COLO829 (cell line): ENCODE results near the gene GATA5.

ENCODE experiments used
- DNase-seq: peaks from one replicate; pipeline ENCODE4 v3.0.0; 2012; ENCODE audit warnings: low spot score

The GATA5 gene

DNA sequence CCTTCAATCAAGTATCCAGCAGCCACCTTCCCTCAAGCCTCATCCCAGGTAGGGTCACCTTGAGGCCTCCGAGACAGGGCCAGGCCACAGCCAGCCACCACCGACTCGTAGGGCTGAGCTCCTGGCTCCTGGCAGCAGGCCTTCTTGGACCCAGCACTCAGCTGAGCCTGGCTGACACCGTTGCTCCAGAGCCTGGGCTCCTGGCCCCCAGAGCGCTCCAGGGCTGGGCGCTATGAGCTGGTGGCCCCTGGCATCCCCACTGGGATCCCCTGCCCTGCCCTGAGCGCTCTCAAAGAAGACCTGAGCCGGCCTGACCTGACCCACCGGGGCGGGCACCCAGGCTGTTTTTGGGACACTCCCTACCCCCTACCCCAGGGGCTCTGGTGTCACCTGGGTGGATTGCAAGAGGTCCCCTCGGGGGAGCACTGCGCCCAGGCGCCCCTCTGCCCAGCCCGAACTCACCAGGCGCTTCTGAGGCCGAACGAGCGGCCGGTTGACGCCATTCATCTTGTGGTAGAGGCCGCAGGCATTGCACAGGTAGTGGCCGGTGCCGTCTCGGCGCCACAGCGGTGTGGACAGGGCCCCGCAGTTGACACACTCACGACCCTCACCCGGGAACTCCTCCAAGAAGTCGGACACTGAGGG lies 2.7 kb downstream of the GATA5 start:
- no peak for DNase-seq

DNA sequence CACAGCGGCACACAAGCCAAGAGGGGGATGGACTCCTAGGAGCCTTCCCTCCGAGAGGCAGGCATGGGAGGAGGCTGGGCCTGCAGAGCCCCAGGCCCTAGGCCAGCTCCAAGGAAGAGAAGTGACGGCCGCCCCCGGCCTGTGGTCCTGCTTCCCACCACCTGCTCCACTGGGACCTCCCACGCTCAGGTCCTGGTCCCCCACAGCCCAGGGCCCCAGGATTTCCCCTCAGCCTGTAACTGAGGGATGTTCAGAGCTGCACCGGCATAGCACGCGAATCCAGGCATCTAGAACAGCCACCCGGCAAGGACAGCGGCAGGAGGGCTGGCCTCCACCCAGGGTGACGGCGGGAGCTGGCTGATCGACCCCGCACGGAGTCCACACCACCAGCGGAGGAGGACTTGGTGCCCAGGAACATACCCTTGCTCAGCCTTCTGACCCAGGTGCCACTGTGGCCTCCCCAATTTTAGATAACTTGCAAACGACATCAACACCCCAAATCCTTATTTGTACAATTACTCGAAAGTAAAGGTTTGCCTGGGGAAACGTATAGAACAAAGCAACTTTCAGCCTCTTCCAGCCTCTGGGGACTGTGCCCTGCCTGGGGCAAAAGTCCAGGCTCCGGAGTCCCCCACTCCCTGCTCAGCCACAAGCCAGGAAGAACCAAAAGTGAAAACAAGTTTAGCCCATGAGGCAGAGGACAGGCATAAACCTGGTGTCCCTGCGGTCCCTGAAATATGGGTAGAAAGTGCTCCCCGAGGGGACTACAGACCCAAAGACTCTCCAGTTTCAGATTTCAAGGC lies 3.5 kb downstream of the GATA5 start:
- DNase-seq, result no peak

DNA sequence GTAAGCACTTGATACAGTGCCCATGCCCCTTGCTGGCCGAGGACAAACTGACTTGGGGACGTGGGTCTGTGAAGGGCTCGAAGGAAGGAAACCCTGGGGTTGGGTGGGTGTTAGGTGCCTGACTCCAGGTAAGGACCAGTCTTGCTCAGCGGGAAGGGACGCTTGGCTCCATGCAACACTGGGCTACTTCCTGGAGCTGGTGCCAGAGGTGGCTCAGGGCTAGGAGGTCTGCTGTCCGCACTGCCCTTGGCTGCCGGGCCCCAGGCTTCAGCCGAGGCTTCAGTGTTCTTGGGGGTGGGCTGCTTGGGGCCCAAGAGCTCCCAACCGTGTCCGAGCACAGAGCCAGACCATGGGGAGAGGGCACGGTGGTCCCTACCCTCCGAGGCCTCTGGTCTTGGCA lies 5.3 kb downstream of the GATA5 start:
- no peak for DNase-seq

DNA sequence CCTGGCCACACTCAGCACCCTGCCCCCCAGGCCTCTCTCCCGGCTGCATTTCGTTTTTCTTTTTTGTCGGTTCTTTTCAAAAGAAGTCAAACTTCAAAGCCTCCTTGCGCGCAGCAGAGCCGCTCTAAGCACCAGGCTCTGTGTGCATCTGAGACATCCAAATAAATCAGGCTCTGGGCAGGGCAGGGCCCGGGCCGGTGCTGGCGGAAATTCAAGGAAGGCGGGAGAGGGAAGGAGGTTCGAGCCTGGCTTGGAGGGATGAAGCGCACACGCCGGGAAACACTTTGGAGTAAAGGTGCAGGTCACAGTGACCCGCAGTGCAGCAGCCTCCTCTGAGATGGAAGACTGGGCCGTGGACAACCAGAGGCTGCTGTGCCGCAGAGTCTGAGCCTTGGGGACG lies 5.8 kb downstream of the GATA5 start:
- DNase-seq, result no peak

DNA sequence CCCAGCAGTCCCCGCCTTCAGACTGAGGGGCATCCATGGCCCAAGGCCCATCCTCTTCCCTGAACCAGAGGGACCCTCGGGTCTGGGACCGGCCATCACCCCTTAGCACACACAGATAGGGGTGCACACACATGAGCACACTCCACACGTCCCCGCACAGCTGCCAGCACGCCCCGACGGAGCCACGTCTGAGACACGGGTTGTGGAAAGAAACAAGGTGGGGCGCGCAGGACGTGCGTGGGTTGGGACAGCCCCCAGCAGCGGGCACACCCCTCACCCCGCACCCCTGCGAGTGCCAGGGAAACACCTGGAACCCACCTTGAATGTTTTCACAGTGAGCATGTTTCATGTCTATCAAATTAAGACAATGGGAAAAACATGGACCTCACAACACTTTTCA lies 6.4 kb downstream of the GATA5 start:
- no peak for DNase-seq

DNA sequence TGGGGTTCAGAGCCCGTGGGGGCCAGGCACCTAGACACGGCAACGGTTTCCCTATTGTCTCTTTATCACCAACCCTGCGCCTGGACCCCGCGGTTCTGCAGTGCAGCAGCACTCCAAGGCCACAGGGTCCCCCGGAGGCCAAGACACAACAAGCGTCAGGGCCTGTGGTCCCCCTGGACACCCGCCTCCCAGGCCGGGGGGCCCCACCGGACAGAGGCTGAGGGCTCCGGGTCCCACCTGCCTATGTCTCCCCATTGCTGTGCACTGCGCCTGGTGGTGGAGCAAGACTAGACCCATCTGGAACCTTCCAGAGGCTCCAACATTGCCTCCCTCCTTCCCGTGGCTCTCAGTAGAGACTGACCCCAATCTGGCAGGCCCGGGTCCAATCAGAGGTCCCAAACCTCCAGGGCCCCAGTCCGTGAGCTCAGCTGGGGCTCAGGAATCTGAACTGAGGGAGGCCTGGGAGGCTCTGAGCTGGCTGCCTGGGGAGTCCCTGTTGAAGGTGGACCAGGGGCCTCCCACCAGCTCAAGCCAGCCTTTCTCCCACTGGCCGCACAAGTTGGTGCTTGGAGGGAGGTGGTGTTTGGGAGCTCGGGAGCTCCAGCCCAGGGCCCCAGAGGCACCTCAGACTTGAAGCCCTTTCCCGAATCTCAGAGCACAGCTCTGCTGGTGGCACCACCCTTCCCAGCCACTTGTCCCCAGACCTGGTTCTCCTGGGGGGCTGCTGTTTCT lies 8.8 kb downstream of the GATA5 start:
- no peak for DNase-seq

DNA sequence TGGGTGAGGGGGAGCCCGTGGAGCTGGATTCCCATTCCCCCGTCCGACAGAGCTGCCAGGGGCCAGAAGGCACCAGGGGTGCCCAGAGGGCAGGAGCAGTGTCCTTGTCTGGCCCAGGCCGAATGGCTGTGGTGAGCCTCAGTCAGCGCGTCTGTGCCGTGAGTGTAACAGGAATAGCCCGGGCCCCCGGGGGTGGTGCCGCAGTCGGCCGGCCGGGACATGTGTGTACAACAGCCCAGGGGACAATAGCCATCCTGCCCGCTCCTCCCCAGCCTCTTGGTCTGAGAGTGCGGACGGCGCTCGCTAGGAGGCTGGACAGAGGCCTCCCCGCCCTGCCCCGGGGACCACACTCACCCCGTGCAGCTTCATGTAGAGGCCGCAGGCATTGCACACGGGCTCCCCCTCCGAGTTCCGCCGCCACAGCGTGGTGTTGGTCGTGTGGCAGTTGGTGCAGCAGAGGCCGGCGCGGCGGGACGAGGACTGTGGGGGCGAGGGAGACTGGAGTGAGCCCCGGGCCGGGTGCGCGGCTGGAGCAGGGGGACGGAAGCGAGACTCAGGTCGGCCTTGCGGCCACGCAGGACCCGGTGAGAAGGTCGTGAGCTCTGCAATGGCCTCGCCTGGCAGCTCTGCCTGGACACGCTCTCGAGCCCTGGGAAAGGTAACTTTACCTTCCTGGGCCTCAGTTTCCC lies 9.6 kb downstream of the GATA5 start:
- DNase-seq, result no peak

DNA sequence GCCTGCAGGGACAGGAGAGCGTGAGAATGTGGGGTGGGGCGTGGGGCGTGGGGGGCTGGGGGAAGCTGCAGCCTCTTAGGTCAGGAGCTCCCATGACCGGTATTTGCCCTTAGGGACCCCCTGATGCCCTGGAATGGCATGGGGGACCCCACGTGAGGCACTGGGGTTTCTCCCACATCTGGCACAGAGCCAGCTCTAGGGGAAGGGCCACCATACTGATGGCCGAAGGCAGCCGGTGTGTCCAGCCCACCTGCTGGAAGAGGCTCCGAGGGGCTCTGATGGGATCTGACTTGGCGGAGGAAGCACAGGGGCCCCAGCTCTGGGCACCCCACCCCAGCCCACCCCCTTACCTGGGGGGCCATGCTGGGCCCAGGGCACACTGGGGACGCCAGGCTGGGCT lies 10.8 kb downstream of the GATA5 start:
- no peak for DNase-seq

DNA sequence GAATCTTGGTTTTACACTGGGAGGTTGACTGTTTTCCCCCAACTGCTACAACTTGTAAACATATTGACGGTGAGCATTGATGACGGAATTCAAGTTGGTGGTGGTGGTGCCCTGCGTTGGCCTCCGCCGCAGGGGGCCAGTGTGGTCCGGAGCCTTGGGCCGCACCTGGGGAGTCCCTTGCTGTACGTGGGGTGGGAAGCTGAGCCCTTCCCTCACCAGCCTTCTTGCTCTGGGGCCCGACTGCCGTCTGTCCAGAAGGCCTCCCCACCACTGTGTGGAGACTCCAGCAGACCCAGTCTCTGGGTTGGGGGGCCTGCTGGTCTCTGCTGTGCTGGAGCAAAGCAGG lies 11.4 kb downstream of the GATA5 start:
- DNase-seq, result no peak

DNA sequence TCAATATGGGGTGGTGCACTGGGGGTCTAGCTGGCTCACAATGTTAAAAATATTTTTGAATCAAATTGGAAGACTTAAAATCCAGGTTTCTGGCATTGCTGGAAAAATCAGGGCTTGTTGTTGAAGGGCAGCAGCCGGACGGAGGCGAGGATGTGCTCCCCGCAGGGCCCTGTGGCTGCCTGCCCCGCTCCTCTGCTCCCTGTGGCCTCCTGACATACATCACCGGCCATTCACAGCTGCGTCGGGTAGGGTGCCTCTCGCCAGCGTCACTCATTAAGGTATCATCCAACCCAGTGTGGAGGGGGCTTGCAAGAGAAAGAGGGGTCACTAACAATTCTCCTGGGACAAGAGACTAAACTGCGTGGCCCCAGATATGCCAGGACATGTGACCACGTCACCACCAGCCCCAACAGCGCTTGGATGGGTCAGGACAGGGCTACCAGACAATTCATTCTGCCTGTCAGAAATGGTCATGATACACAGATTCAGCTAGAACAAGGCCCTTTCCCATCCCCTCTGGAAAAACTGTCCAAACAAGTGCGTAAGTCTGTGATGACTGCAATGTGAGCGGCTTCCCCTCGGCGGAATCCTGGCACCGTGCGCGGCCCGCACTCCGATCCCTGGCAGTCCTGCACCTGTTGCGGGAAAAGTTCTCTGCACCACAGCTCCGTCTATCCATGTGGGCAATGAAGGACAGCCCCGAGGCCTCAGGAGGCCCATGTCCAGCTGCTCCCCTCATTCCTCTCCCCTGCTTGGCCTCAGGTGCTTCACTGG lies 12.0 kb downstream of the GATA5 start:
- no peak for DNase-seq

DNA sequence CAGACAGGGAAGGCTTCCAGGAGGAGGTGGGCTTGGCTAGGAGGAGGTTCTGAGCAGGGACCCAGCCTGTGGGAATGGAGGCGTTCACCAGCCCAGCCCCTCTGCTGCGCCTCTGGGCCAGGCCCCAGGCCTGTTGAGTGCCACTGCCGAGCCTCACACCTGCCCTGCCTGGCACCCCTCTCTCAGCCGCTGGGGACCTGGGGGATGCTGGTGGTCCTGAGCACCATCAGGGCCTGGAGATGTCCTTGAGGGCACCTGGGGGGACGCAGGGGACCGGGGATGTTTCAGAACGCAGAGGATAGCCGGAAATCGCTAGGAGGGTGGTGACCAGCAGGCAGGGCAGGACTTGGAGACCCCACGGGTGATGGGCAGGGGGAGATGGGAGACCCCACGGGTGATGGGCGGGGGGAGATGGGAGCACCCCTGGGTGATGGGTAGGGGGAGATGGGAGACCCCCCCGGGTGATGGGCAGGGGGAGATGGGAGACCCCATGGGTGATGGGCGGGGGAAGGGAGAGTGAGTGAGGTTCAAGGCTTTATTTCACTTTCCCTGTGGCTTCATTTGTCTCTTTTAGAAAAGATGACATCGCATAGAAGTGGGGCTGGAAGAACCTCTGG lies 12.7 kb downstream of the GATA5 start:
- DNase-seq, result no peak

DNA sequence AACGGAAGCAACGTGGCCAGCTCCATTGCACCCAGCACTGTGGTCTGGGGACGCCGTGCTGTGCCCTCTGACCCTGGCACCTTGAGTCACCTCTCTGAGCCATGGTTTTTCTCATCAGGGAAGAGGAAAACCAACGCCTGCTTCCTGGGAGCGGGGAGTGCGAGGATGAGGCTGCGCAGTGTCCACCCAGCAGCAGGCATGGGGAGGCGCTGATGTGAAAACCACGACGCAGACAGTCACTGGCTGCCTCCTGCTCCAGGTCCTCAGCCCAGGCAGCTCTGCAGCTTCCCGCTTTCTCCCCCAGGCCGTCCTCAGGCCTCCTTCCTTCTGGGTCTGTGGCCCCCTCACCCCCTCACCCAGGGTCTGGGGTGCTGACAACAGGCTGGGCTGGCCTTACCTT lies 14.0 kb downstream of the GATA5 start:
- DNase-seq, result no peak

DNA sequence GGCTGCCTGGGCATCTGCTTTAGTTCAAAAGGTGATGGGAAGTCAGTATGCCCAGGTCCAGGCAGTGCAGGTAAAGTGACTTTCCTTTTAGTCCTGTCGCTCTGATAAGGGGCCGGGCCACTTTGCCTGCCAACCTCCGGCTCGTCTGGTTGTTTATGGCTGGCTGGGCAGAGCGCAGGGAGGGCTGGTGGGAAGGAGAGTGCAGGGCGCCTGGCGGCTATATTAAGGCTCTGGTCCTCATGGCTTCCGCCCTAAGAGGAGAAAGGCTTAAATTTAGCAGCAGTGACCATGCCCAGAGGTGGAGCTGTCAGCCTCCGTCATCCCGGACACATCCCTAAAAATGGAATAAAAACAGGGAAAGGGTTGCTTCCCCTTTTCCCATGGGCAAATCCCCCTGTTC lies 14.6 kb downstream of the GATA5 start:
- DNase-seq, result no peak

DNA sequence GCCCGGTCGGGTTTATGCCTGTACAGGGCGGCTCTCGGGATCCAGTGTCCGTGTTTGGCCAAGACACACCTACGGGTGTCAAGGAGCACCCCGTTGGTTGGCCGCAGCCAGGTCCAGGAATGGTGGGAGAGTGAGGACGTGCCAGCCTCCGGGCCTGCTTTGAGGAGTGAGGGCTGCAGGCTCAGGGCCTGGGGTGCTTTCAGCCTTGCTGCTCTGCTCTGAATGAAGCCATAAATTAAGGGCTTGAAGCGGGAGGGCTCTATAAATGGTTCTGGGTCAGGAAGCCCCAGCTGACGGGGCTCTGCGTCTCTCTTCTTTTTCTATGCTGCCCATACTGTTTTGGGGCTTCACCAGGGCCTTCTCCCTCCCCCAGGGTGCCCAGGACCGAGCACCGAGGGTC lies 15.1 kb downstream of the GATA5 start:
- DNase-seq, result no peak

DNA sequence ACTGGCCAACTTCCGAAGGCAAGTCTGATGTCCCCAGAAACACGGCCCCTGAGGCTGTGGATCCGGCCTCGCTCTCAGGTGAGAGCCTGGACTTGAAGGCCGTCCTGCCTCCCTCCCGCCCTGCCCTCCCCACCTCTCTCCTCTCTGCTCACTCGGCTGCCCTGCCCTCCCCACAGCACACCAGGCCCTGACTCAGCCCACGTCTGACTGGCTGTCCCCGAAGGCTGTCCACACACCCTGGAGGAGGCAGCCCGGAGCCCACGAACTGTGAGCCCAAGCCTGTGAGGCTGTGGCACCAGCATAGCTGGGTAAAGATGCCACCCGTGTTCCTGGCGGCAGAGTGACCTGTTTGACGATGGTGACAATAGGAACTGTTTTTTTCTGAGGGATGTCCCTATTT lies 16.3 kb downstream of the GATA5 start:
- no peak for DNase-seq

DNA sequence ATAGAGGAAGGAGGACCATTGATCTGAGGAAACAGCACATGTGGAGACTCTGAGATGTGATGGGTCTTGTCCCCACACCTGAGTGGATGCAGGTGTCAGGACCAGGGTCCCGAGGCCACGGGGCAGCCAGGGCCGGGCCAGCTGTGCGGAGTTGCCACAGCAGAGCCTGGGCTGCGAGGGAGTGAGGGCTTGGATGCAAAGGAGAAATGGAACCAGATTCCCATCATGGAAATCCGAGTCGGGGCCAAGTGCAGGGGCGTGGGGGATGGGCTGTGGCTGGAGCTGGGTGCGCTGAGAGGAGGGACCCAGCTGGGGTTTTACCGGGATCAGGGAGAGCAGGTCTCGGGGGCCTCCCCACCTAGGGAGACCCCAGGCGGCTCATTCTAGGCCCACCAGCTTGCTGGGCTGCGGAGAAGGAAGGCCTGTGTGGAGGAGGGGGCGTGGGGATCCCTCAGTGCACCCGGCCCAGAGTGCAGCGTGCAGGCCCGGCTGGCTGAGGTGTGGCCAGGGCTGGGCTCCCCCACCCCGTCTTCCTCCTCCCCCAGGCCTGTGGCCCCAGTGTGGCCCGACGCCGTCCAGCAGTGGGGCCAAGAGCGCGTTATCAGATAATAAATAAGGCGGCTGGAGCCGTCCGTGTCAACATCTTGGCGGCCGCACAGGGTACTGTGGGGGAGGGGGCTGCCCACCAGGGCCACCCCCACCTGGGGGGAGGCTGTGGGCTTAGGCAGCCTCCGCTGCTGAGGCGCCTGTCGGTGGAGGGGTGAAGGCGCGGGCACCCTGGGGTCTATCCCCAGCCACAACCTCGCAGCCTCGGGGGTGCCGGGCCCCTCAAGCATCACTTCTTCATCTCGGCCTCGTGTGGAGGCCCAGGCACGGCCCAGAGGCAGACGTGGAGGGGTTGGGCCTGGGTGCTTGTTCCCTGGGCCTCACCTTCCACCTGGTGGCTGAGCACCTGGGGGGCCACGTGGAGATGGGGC lies 17.2 kb downstream of the GATA5 start:
- DNase-seq, result no peak

DNA sequence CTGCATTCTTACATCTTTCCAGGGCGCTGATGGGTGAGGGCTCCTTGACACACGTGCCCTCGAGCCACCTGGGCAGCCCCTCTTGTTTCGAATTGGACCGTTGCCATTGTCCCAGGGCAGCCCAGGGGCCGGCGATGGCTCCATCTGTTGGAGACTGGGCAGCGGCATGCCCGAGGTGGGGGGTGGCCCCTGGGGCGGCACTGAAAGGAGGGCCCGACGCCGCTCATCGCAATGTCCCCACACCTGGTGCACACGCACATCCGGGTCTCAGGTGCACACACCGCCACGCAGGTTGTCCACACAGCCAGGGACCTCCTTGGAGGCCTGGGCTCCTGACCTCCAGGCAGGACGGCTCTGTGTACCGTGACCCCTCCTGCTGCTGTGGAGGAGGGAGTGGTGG lies 18.0 kb downstream of the GATA5 start:
- no peak for DNase-seq

DNA sequence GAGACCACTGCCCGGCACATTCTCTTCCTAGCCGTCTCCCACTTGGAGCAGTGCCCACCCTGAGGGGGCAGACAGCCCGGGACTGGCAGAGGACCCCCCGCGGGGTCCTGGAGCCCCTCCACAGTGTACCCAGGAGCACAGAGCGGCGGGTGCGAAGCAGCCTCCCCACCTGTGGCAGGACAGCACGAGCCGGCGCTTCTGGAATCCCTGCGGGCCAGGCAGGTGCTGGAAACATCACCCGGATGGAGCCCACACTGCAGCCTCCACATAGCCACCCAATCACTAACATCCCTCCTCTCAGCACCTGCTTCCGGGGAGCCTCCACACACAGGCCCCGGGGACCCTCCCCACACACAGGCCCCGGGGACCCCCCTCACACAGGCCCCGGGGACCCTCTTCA lies 18.7 kb downstream of the GATA5 start:
- no peak for DNase-seq

DNA sequence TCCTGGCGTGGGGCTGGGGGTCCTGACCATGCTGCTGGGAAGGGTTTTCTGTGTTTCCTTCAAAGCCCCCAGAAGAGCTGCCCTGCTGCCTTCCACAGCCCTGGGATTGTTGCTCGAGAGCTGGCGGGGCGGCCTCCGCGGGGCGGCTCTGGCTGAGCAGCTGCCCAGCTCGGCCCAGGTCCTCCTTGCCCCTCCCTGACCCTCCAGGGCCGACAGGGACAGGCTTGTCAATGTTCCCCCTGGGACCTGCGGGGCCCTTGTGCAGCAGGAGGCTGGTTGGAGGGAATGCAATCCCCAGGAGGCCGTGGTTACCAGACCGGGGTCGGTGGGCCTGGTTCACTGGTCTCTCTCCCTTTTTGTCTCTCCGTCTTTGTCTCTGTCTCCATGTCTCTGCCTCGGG lies 19.9 kb downstream of the GATA5 start:
- no peak for DNase-seq

DNA sequence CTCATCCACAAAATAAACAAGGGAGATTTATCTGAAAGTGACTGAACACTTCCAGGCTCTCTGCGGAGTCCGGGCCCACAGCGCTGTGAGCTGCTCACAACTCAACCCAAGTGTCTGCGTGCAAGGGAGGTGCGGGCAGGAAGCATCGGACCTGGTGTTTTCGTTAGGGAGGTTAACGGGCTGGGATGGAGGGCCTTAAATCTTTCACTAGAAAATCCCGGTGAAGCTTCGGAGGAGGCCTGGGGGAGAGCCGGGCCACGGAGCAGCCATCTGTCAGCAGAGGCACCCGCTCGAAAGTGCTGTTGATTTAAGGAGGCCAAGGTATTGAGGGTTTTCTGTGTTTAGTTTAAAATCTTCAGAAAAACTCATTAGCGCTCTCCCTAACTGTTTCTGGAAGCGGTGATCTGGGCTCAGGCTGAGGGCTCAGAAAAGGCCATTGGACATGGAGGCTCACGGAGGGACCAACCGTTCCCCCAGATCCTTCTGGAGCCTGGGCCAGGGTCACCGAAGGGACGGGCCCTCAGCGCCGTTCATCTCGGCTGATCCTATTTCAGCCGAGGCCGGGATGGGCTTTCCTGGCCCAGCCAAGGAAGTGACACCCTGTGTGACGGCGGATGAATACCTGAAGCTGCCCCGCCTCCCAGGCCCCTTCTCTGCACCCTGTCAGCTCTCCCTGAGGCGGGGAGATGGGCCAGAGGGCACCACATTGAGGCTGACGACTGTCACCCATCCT lies 20.7 kb downstream of the GATA5 start:
- DNase-seq, result no peak
